Prostate gland (tissue), 2 donors: ENCODE measurements around the gene DENND4B.
A peak's percentile ranks its signal among the peaks of the same experiment; 100 is the strongest.

Experiments used
- POLR2A ChIP-seq: fragments of 450-650 bp; IDR thresholded peaks from one replicate; pipeline ENCODE4 v1.6.1; 2016; ENCODE audit warnings: antibody characterized with exemption, mild to moderate bottlenecking
- POLR2AphosphoS5 ChIP-seq: sonication (generic); formaldehyde crosslinking; IDR thresholded peaks from one replicate; pipeline ENCODE4 v1.6.1; 2017; ENCODE audit warnings: antibody characterized with exemption
- TF ChIP-seq, protein P1 (sequence below), 4 experiments: fragments of 200-600 bp in 2 of 4; fragments of 450-650 bp in 2 of 4; sonication (generic) in 2 of 4; IDR thresholded peaks; 1 replicate in 3 of 4; 2 replicates in 1 of 4; pipeline ENCODE4 v1.5.1; 2016 to 2019; ENCODE audit warnings: antibody characterized with exemption in 4 of 4, mild to moderate bottlenecking in 2 of 4, moderate library complexity in 2 of 4

DNA sequence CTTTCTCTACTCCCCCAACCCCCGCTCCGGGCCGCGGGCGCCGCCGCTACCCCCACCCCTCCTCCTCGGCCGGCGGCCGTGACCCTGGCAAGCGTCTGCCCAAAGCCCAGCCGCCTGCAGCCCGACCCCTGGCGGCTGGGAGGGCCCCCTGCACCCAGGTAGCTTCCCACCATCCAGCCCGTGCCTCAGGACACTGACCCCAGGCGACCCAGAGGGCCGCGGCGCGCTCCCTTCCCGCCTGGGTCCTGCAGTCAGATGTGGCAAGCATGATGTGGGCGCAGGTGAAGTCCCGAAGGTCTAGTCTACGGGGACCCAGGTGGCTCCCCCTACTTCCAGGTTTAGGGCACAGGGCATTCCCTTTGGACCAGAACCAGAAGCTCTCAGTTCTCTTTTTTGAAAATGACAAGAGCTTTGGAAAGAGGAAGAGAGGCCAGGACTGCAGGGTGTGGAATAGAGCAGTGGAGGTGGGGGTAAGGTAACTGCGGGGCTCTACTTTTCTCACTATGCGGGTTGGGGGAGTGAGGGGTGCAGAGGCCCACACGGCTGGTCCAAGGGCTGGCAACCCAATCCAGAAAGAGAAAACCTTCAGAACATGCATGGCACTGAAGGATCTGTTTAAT is at the start of gene DENND4B:
- TF ChIP-seq, protein P1, sequence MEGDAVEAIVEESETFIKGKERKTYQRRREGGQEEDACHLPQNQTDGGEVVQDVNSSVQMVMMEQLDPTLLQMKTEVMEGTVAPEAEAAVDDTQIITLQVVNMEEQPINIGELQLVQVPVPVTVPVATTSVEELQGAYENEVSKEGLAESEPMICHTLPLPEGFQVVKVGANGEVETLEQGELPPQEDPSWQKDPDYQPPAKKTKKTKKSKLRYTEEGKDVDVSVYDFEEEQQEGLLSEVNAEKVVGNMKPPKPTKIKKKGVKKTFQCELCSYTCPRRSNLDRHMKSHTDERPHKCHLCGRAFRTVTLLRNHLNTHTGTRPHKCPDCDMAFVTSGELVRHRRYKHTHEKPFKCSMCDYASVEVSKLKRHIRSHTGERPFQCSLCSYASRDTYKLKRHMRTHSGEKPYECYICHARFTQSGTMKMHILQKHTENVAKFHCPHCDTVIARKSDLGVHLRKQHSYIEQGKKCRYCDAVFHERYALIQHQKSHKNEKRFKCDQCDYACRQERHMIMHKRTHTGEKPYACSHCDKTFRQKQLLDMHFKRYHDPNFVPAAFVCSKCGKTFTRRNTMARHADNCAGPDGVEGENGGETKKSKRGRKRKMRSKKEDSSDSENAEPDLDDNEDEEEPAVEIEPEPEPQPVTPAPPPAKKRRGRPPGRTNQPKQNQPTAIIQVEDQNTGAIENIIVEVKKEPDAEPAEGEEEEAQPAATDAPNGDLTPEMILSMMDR (IDR thresholded peaks at IDR 0.05): peak; percentile 92 to 93 (median 93)
- TF ChIP-seq POLR2A (no peak), POLR2AphosphoS5 (peak; percentile 48)
